K562 (cell line): Measurements from ENCODE around the gene GATM. TPM values are rescaled to one million over a fixed set of nuclear protein-coding genes. Genes with fewer than 3 reads are reported as not detected.

Source experiments
- ATAC-seq: fragments of 200-7000 bp; cut with Tn5 transposase; 3 replicates; pipeline ENCODE4 v1.9.1; 2020; ENCODE audit warnings: moderate library complexity
- BruUV-seq: library from RNA; stranded (reverse); fragments of 400-500 nt; replicated peaks from 2 replicates; lab custom pipeline; 2021; lab: Mats Ljungman, UMichigan
- CTCF ChIA-PET: fragments of 300-600 bp; formaldehyde crosslinking; extraction: SDS; loops from one replicate; lab custom pipeline; 2021; ENCODE audit warnings: low intra/inter-chr PET ratio; lab: Yijun Ruan, JAX
- POLR2A ChIA-PET: fragments of 300-600, 350-650 bp; sonication (Branson Sonifier 250); formaldehyde crosslinking; extraction: SDS; loops from one replicate; lab custom pipeline; 2021; ENCODE audit warnings: antibody characterized with exemption, inconsistent platforms; lab: Yijun Ruan, JAX
- DNase-seq, 4 experiments: peaks; one replicate each; pipeline versions ENCODE4 v3.0.0 to v3.0.0-alpha.2; 2011 to 2018; ENCODE audit warnings: low spot score in 3 of 4, mixed read lengths in 3 of 4; ENCODE audit errors: extremely low read depth in 1 of 4
- FAIRE-seq: peaks from 2 replicates; lab custom pipeline; 2011; peaks lifted over from hg19 to GRCh38; lab: Jason Lieb, UNC
- H2AFZ ChIP-seq: 2 replicates; pipeline ENCODE4 v1.6.0; 2011; ENCODE audit warnings: low read depth, low read length, control low read depth, inconsistent platforms
- H3K27ac ChIP-seq: fragments of 200-600 bp; 3 replicates; pipeline ENCODE4 v1.8.0; 2011; ENCODE audit warnings: low read depth, mild to moderate bottlenecking, control low read depth, inconsistent platforms, low read length, moderate library complexity, mixed read lengths; ENCODE audit errors: extremely low read depth
- H3K27me3 ChIP-seq, 2 experiments: fragments of 300-600 bp in 1 of 2; 2 replicates in 1 of 2; 3 replicates in 1 of 2; pipeline versions ENCODE4 v1.6.0 to v1.8.0; 2011; ENCODE audit warnings: inconsistent platforms in 2 of 2, low read length in 2 of 2, mild to moderate bottlenecking in 1 of 2, mixed read lengths in 1 of 2, moderate library complexity in 1 of 2; ENCODE audit not compliant: control insufficient read depth in 2 of 2, insufficient read depth in 2 of 2
- H3K36me3 ChIP-seq: fragments of 300-600 bp; 3 replicates; pipeline ENCODE4 v1.8.0; 2011; ENCODE audit warnings: mild to moderate bottlenecking, low read length, inconsistent platforms; ENCODE audit not compliant: control insufficient read depth, insufficient read depth
- H3K4me1 ChIP-seq, 2 experiments: fragments of 200-600 bp in 1 of 2; replicated peaks in 1 of 2; 2 replicates in 1 of 2; 3 replicates in 1 of 2; pipeline versions ENCODE4 v1.5.1 to v1.8.0; 2011; ENCODE audit warnings: inconsistent platforms in 2 of 2, low read length in 2 of 2, mild to moderate bottlenecking in 1 of 2, mixed read lengths in 1 of 2, moderate library complexity in 1 of 2; ENCODE audit not compliant: control insufficient read depth in 2 of 2, insufficient read depth in 2 of 2
- H3K4me2 ChIP-seq: 2 replicates; pipeline ENCODE4 v1.6.1; 2011; ENCODE audit warnings: low read length, control low read depth, inconsistent platforms, mixed read lengths; ENCODE audit not compliant: insufficient read depth
- H3K4me3 ChIP-seq: fragments of 200-600 bp; sonication (generic), shearing (Covaris generic); 2 replicates; pipeline ENCODE4 v1.5.1; 2016; ENCODE audit warnings: control low read depth, inconsistent platforms
- H3K79me2 ChIP-seq: fragments of 200-600 bp; 3 replicates; pipeline ENCODE4 v1.8.0; 2011; ENCODE audit warnings: low read length, inconsistent platforms; ENCODE audit not compliant: control insufficient read depth, insufficient read depth
- H3K9ac ChIP-seq, 2 experiments: 2 replicates each; pipeline versions ENCODE4 v1.6.0 to v1.6.1; 2011; ENCODE audit warnings: low read depth in 2 of 2, low read length in 2 of 2, control low read depth in 1 of 2, inconsistent platforms in 1 of 2, mild to moderate bottlenecking in 1 of 2, mixed read lengths in 1 of 2; ENCODE audit not compliant: insufficient read depth in 1 of 2
- H3K9me1 ChIP-seq: one replicate; pipeline ENCODE4 v1.6.0; 2011; ENCODE audit warnings: inconsistent platforms, mild to moderate bottlenecking, low read length, moderate library complexity; ENCODE audit not compliant: control insufficient read depth, insufficient read depth
- H3K9me3 ChIP-seq: replicated peaks from 2 replicates; pipeline ENCODE4 v1.5.1; 2011; ENCODE audit warnings: low read depth, low read length, inconsistent platforms; ENCODE audit not compliant: control insufficient read depth, insufficient read depth
- H4K20me1 ChIP-seq: replicated peaks from 2 replicates; pipeline ENCODE4 v1.6.1; 2011; ENCODE audit warnings: low read length, inconsistent platforms, mixed read lengths; ENCODE audit not compliant: control insufficient read depth, insufficient read depth
- ETV1 ChIP-seq: fragments of 450-650 bp; conservative IDR thresholded peaks from 2 replicates; pipeline ENCODE4 v1.6.1; 2016; ENCODE audit warnings: missing genetic modification characterization, control low read depth, low read depth, missing compliant biosample characterization
- MECOM ChIP-seq: fragments of 250-450 bp; sonication (Bioruptor Pico); IDR thresholded peaks from 2 replicates; pipeline ENCODE4 v1.8.0; 2022; ENCODE audit warnings: inconsistent platforms
- MEF2A ChIP-seq: IDR thresholded peaks from 2 replicates; pipeline ENCODE4 v1.6.1; 2011; ENCODE audit warnings: low read depth, mild to moderate bottlenecking, low read length, moderate library complexity; ENCODE audit not compliant: control insufficient read depth
- NFATC3 ChIP-seq: fragments of 450-650 bp; IDR thresholded peaks from 2 replicates; pipeline ENCODE4 v1.6.1; 2017; ENCODE audit warnings: mild to moderate bottlenecking
- PTRF ChIP-seq: fragments of 450-650 bp; IDR thresholded peaks from 2 replicates; pipeline ENCODE4 v1.6.1; 2016; ENCODE audit warnings: mild to moderate bottlenecking, missing genetic modification characterization, missing compliant biosample characterization
- SIX5 ChIP-seq, 2 experiments: IDR thresholded peaks; 2 replicates each; pipeline ENCODE4 v1.6.1; 2011; ENCODE audit warnings: low read length in 2 of 2, borderline replicate concordance in 1 of 2, low read depth in 1 of 2, mild to moderate bottlenecking in 1 of 2, moderate library complexity in 1 of 2; ENCODE audit not compliant: insufficient read depth in 1 of 2
- SMAD2 ChIP-seq: fragments of 150-350 bp; IDR thresholded peaks from 2 replicates; pipeline ENCODE4 v1.6.1; 2014; ENCODE audit warnings: low read depth, mild to moderate bottlenecking, low read length
- SMARCC2 ChIP-seq: fragments of 450-650 bp; IDR thresholded peaks from 2 replicates; pipeline ENCODE4 v1.6.1; 2017; ENCODE audit warnings: antibody characterized with exemption, moderate library complexity, mild to moderate bottlenecking, low read depth
- TCFL5 ChIP-seq: fragments of 250-450 bp; sonication (Bioruptor Pico); conservative IDR thresholded peaks from 2 replicates; pipeline ENCODE4 v1.6.1; 2021; ENCODE audit warnings: mild to moderate bottlenecking, moderate library complexity, matching md5 sums
- THRAP3 ChIP-seq: fragments of 450-650 bp; IDR thresholded peaks from 2 replicates; pipeline ENCODE4 v1.6.1; 2016; ENCODE audit warnings: mild to moderate bottlenecking, inconsistent platforms, borderline replicate concordance
- ZNF431 ChIP-seq: sonication (generic); formaldehyde crosslinking; IDR thresholded peaks from 2 replicates; pipeline ENCODE4 v1.8.0; 2022; ENCODE audit warnings: mild to moderate bottlenecking, missing genetic modification reagents
- ZSCAN29 ChIP-seq: fragments of 450-650 bp; IDR thresholded peaks from 2 replicates; pipeline ENCODE4 v1.6.1; 2017
- WGBS: fragments of 100-300 bp; shearing (Covaris generic); methylation state at CpG from one replicate; pipeline ENCODE4 v1.1.6; 2016; ENCODE audit warnings: low coverage, mixed read lengths; ENCODE audit not compliant: insufficient coverage; ENCODE audit errors: missing lambda C conversion rate; 5-methylcytosine and 5-hydroxymethylcytosine counted together
- in situ Hi-C: fragments of 300-500 bp; cut with MboI; formaldehyde crosslinking; loops from 4 replicates; pipeline ENCODE4 v1.15.0; 2018; ENCODE audit warnings: inconsistent platforms, mixed read lengths
- intact Hi-C: fragments of 100-400 bp; cut with micrococcal nuclease; formaldehyde crosslinking; loops from 2 replicates; pipeline ENCODE4 v1.14.2; 2022
- polyA plus RNA-seq, 8 experiments: library from polyadenylated mRNA; depleted of rRNA in 4 of 8; stranded (reverse) in 5 of 8; unstranded in 3 of 8; fragments of >200 nt; fragmentation: Nextera tagmentation in 2 of 8; fragmentation: Illumina TruSeq in 1 of 8; extraction: Ambion mirVana in 2 of 8; extraction: Trizol in 1 of 8; gene quantifications; 2 replicates each; pipeline versions ENCODE4 v1.2.1 to v1.2.3, GENCODE V29; 2011 to 2014; ENCODE audit warnings: inconsistent platforms in 1 of 8, missing spikeins in 1 of 8
- total RNA-seq, 7 experiments: library from RNA; depleted of rRNA in 6 of 7; stranded (reverse); fragments of >200 nt in 6 of 7; fragmentation: Illumina TruSeq in 2 of 7; extraction: Trizol in 2 of 7; gene quantifications; 2 replicates each; pipeline versions ENCODE4 v1.2.1 to v1.2.3, GENCODE V29; 2011 to 2021; ENCODE audit warnings: low replicate concordance in 1 of 7
- TF ChIP-seq, protein P1 (sequence below), 2 experiments: IDR thresholded peaks; 2 replicates each; pipeline ENCODE4 v1.6.1; 2011; ENCODE audit warnings: borderline replicate concordance in 1 of 2, control low read depth in 1 of 2, low read depth in 1 of 2, low read length in 1 of 2, mild to moderate bottlenecking in 1 of 2, mixed read lengths in 1 of 2, moderate library complexity in 1 of 2; ENCODE audit not compliant: insufficient read depth in 1 of 2, insufficient read length in 1 of 2, poor library complexity in 1 of 2, severe bottlenecking in 1 of 2; ENCODE audit errors: extremely low read depth in 1 of 2
- TF ChIP-seq, protein P2 (sequence below): IDR thresholded peaks from 2 replicates; pipeline ENCODE4 v1.6.1; 2011; ENCODE audit warnings: borderline replicate concordance, low read depth, mild to moderate bottlenecking, moderate library complexity, low read length; ENCODE audit not compliant: insufficient read depth, poor library complexity, severe bottlenecking
- TF ChIP-seq, protein P3 (sequence below): fragments of 250-450 bp; sonication (Bioruptor Pico); IDR thresholded peaks from 2 replicates; pipeline ENCODE4 v1.4.0; 2020; ENCODE audit warnings: mild to moderate bottlenecking, moderate library complexity
- TF ChIP-seq, protein P4 (sequence below), 2 experiments: fragments of 450-650 bp in 1 of 2; sonication (generic) in 1 of 2; formaldehyde crosslinking in 1 of 2; IDR thresholded peaks in 1 of 2; conservative IDR thresholded peaks in 1 of 2; 2 replicates each; pipeline versions ENCODE4 v1.6.1 to v1.8.1; 2016 to 2023; ENCODE audit warnings: mild to moderate bottlenecking in 2 of 2, moderate library complexity in 2 of 2, inconsistent platforms in 1 of 2, missing genetic modification reagents in 1 of 2

The GATM gene
- total and polyA plus RNA-seq, 9 of the 15 experiments (the other 6 are each of a cell fraction or from before 2014, with no cell fraction given) = 0.11 to 1.1 (median 0.65) TPM

DNA sequence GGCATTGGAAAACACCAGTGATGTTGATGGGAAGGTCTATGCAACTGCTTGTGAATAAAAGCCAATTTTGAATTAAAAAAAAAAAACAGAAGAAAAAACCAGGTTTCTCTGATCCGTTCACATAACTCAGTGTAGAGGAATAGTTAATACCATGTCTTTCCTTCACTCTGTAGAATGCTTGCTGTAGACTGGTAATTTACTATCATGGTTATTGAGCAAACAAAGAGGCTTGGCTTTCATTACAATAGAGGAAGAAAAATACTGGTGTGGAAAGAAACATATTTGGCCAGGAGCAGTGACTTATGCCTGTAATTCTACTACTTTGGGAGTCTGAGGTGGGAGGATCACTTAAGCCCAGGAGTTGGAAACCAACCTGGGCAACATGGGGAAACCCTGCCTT is 41.1 kb downstream of the GATM start:
- Histone ChIP-seq H3K79me2 (no peaks in the 10 kb centered on the region), H3K4me1 (0 out of 5 replicates have a peak, but pooled peaks cover 0 to 4% of the 10 kb centered on the region in 2 experiments), H3K9me3 (no peaks in the 10 kb centered on the region), H3K36me3 (no peaks in the 10 kb centered on the region), H2AFZ (no peak overlapping the region), H3K9me1 (no peaks in the 10 kb centered on the region), H3K4me3 (no peak overlapping the region), H3K9ac (no peak overlapping the region), H4K20me1 (no peaks in the 10 kb centered on the region), H3K27ac (no peak overlapping the region), H3K27me3 (peaks cover 10 to 15% of the 10 kb centered on the region in 2 experiments; a peak in 4 of 5 replicates), H3K4me2 (no peak overlapping the region)
- WGBS = 0% methylated on average over 1 of the region's 1 CpG
- intact Hi-C loops (no loop called here), in situ Hi-C loops (no loop called here)
- BruUV-seq = no TSS peak
- POLR2A ChIA-PET = interaction anchor here (0.7 kb wide), 1 partner anchor 11 kb away, joined by 3 read pairs; no protein-coding TSS in a partner anchor
- ATAC-seq (no peak), DNase-seq (no peak), FAIRE-seq (no peak)
- CTCF ChIA-PET = no interaction called here
- TF ChIP-seq, protein P1, sequence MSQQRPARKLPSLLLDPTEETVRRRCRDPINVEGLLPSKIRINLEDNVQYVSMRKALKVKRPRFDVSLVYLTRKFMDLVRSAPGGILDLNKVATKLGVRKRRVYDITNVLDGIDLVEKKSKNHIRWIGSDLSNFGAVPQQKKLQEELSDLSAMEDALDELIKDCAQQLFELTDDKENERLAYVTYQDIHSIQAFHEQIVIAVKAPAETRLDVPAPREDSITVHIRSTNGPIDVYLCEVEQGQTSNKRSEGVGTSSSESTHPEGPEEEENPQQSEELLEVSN (IDR thresholded peaks at IDR 0.05; ENCODE audit: borderline replicate concordance in 1 of 2, extremely low read depth in 1 of 2, insufficient read depth in 1 of 2, insufficient read length in 1 of 2, low read depth in 1 of 2, low read length in 1 of 2, poor library complexity in 1 of 2, severe bottlenecking in 1 of 2) = no peak
- TF ChIP-seq SIX5 (IDR thresholded peaks at IDR 0.05; ENCODE audit: borderline replicate concordance in 1 of 2, insufficient read depth in 1 of 2, low read depth in 1 of 2, low read length in 2 of 2) (no peak), ETV1 (tag) (no peak), MECOM (CRISPR knock-in tag) (no peak), NFATC3 (no peak), THRAP3 (no peak), SMARCC2 (no peak), TCFL5 (CRISPR knock-in tag) (no peak), ZNF431 (no peak), MEF2A (no peak), SMAD2 (no peak), ZSCAN29 (no peak), PTRF (no peak)
- TF ChIP-seq, protein P2, sequence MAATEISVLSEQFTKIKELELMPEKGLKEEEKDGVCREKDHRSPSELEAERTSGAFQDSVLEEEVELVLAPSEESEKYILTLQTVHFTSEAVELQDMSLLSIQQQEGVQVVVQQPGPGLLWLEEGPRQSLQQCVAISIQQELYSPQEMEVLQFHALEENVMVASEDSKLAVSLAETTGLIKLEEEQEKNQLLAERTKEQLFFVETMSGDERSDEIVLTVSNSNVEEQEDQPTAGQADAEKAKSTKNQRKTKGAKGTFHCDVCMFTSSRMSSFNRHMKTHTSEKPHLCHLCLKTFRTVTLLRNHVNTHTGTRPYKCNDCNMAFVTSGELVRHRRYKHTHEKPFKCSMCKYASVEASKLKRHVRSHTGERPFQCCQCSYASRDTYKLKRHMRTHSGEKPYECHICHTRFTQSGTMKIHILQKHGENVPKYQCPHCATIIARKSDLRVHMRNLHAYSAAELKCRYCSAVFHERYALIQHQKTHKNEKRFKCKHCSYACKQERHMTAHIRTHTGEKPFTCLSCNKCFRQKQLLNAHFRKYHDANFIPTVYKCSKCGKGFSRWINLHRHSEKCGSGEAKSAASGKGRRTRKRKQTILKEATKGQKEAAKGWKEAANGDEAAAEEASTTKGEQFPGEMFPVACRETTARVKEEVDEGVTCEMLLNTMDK = no peak
- TF ChIP-seq, protein P3, sequence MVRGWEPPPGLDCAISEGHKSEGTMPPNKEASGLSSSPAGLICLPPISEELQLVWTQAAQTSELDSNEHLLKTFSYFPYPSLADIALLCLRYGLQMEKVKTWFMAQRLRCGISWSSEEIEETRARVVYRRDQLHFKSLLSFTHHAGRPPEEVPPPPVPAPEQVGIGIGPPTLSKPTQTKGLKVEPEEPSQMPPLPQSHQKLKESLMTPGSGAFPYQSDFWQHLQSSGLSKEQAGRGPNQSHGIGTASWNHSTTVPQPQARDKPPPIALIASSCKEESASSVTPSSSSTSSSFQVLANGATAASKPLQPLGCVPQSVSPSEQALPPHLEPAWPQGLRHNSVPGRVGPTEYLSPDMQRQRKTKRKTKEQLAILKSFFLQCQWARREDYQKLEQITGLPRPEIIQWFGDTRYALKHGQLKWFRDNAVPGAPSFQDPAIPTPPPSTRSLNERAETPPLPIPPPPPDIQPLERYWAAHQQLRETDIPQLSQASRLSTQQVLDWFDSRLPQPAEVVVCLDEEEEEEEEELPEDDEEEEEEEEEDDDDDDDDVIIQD (CRISPR knock-in tag) = no peak
- TF ChIP-seq, protein P4, sequence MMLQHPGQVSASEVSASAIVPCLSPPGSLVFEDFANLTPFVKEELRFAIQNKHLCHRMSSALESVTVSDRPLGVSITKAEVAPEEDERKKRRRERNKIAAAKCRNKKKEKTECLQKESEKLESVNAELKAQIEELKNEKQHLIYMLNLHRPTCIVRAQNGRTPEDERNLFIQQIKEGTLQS (IDR thresholded peaks at IDR 0.05) = no peak
- TF ChIP-seq, protein P4 (CRISPR knock-in tag; conservative IDR thresholded peaks at IDR 0.05) = no peak
